ENCODE results near the gene DNASE2B.

The DNASE2B gene, protein sequence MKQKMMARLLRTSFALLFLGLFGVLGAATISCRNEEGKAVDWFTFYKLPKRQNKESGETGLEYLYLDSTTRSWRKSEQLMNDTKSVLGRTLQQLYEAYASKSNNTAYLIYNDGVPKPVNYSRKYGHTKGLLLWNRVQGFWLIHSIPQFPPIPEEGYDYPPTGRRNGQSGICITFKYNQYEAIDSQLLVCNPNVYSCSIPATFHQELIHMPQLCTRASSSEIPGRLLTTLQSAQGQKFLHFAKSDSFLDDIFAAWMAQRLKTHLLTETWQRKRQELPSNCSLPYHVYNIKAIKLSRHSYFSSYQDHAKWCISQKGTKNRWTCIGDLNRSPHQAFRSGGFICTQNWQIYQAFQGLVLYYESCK

DNA sequence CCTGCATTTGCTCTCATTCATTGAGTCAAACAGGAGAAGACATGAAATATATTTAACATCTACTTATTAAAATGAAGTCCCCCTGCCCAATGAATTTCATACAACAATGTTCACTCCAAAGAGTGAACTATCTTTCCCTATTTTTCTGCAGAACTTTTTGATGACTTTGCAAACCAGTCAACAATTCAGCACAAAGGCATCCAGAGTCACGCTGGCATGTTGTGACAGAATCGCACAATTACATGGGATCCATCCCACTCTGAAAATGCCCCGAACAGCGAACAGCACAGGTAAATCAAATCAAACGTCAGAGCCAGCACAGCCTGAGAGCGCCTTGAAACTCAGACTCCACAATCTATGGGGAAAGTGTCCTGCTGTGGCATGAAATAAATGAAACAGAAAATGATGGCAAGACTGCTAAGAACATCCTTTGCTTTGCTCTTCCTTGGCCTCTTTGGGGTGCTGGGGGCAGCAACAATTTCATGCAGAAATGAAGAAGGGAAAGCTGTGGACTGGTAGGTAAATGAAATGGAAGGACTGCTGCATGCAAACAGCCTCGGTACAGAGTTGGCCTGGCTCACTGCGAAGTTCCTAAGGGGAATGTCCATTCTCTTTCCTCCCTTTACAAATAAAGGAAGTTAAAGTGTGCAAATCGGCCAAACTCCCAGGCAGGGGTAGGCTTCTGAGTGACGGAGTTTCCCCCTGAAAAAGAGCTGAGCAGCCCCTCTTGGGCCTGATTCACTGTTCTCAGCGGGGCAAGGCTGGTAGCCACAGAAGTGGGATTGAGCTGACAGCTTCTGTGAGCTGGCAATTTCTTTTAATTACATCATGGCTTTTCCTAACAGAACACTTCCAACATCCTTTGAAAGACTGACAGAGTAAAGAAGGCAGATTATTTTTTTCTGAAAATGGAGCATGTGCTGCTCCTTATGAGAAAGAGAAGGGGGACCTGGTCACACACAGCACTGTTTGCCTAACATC is at the start of gene DNASE2B:
TSS of gene DNASE2B (plus strand) at position 310 of the 981 bp plus-strand sequence. CDS start at position 391, 81 bp downstream.
- DNase-seq: no peak

DNA sequence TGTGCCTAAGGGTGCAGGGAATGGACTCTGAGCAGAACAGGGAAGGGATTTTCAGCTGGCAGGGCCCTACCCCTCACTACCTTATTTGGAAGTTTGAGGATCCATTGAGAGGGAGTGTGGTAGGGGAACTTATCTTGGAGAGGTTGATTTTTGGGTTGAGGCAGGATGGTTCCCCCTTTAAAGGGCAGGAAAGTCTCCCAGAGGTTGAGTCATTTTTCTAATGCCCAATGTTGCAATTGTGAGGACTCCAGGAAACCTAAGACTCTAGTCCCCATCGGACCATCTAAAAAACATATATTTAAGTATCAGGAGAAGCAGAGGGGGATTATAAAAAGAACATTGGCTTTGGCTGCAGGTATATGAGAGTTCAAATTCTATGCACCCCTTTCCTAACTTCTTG is 49.5 kb upstream of the DNASE2B start:
- DNase-seq: no peak

DNA sequence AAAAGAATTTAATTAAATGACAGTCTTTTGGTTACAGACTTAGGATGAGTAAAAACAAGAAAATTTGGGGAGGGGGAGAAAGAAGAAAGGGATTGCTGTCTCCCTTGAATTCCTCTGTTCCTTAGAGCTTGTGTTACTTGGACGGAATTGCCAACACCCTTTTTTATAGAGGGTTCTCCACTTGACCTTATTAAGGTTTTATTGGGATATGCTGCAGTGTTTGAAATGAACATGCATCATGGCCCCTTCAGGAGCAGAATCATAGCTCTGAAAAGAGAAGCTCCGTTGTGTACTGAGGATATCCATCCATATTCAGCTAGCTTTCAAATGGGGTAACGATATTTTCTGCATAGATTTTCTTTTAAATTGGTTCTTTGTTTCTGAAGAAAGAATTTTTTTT is 48.2 kb upstream of the DNASE2B start:
- no peak for DNase-seq

DNA sequence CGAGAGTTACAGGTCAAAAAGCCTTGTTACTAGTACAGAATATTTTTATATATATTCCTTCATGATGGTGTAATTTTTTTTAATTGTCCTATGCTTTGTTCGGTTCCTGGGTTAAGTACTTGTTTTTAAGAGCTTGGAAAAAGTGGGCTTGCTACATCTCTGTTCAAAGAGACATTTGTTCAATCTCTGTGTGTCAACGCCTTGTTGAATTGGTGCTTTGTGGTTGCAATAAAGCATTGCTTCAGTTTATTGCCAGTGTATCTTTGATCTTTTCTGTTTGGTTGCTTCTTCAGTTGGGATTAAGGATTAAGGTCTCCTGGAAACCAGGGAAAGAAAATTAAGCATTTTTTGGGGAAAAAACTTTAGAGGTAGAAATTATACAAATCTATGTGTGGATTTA is 47.7 kb upstream of the DNASE2B start:
- DNase-seq: no peak

DNA sequence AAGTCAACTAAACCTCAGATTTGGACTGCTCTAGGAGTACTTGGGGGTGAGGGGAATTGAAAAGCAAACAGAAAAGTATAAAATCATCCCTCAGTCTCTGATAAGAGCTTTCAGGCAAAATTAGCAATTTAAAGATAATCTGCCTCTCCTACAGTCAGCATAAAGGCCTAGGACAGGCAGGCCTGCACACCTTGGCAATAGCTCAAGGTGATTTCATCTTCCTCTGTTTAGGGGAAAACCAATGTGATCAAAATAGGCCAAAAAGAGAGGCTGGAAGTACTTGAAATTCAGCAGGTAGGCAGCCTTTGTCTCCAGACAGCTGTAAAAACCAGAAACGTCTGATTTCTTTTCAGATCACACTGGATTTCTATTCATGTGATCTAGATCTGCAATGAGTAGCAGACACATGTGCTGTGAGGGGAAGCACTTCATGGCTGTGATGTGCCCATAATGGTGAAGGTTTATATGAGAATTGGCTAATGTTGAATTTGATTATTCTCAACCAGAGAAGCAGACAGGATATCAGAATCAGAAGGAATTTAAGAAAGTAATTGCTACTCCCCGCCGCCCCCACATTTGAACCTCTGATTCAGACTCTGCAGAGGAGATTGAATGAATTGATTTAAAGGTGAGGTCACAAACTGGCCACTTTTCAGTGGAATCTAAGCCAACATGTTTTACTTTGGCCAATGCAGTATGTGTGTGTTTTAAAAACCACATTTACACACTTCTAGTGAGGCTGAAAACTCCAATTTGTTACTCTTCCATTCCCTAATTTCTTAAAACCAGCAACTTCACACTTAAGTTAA is 45.8 kb upstream of the DNASE2B start:
- DNase-seq: no peak

DNA sequence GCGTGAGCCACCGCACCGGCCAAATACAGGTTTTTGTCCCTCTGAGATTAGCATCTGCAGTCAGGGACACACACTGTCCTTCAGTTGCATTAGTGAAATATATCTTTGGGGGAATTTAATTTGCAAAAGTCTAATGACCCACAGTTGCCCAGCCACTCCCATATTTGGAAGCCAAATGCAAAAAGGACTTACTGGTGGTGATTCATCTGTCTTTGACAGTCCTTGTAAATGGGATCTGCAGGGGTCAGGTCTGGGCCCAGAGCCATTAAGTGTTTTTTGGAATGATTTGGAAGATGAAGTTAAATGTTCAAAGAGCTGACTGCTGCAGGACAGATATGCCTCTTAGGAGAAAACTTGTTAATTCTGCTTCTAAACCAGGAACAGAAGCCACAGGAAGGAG is 44.6 kb upstream of the DNASE2B start:
- DNase-seq: no peak

DNA sequence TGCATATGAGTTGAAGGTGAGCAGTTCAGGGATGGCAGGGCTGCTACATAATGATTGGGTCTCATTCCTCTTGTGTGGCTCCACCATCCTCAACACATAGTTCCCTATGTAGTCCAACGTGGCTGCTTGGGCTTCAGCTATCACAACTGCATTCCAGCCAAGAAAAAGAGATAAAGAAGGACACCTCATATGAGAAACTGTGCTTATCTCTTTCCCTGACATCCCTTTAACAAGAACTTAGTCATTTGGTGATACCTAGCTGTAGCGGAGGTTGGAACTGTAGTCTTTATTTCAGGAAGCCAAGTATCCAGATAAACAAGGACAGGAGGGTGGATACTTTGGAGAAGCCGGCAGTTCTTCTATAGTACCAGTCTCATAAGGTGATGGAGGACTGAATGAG is 42.7 kb upstream of the DNASE2B start:
- no peak for DNase-seq

DNA sequence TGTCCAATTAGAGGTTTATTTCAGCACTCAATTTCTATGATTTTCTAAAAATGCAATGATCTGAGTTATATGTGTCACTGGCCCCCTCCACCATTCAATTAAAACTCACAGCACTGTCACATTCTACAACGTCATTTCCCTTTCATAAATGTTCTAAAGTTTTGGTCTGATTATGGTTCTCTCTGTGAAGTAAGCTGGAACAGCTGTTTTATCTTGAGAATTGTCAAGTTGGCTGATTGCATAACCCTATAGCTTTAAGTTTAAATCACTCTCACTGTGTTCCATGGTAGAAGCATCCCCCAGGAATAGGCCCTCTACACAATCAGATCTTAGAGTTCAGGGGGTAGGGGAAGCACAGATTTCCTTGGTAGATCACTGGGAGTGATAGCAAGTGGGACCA is 41.4 kb upstream of the DNASE2B start:
- no peak for DNase-seq

DNA sequence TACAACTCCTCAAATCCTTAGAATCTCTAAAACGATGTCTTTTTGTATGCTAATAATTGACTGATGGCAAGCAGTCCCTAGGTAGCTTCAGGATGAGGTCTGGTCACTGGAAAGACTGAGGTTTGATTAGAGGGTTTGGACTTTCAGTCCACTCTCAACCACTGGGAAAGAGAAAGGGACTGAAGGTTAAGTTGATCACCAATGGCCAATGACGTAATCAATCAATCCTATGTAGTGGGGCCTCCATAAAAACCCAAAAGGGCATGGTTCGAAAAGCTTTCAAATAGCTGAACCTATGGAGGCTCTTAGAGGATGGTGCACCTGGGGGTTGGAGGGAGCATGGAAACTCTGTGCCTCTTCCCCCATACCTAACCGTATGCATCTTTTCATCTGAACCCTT is 39.6 kb upstream of the DNASE2B start:
- no peak for DNase-seq

DNA sequence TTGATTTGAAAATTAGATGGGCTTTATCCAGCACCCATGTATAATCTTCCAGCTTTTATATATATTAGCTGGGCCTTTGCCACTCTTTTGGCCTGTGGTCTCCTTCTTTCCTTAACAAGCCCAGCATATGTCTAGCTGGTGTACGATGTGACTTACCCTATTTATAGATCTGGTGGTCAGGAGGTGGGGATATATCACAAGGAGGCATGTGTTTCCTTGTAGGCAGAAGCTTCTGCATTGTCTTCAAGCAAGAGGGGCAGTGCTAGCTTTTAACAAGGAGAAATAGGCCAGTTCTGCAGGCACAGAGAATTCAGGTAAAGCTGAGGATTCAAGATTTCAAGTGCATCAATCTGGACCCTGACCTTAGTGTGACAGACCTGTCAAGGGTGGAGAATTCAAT is 38.0 kb upstream of the DNASE2B start:
- no peak for DNase-seq

DNA sequence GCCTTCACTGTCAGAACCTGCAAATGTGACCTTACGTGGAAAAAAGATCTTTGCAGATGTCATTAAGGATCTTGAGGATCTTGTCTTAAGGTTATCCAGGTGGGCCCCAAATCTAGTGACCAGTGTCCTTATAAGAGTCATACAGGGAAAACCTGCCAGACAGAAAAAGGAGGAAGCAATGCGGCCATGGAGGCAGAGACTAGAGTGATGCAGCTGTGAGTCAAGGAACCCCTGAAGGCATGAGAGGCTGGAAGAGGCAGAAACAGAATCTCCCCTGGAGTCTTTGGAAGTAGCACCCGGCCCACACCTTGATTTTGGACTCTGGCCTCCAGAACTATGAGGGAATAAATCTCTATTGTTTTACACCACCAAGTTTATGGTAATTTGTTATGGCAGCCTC is 36.5 kb upstream of the DNASE2B start:
- no peak for DNase-seq

DNA sequence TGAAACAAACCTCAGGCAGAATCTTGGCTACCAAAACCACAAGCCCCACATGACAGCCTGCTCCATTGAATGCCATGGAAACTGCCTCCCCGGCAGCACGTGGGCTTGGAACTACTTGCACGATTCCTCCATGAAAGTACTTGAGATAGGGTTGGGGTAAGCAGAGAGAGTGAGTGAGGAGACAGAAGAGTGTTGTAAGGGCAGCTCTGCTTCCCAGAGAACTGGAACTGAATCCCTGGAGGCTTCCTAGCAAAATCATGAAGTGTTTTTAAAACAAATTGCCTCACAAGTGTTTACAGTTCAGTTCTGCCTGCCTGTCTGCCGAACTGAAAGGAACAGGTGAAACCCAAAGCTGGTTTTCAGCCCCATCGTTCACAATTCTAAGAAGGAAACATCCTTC is 35.3 kb upstream of the DNASE2B start:
- no peak for DNase-seq

DNA sequence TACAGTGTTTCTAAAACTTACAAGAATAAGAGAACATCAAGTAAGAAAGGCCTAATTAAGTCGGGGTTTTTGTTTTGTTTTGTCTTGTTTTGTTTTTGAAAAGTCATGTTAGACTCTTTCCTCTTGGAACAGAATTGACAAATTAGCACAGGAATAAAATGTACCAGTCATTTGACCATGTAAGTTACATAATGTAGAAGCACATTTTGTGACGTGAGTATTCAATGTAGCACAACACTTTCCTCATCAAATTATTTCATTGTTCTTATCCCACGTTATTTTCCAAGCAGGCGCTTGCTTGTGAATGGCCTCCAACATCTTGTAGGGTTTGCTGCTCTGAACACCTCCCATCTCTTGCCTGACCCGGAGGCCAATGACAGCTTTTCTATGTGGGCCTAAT is 34.7 kb upstream of the DNASE2B start:
- no peak for DNase-seq

DNA sequence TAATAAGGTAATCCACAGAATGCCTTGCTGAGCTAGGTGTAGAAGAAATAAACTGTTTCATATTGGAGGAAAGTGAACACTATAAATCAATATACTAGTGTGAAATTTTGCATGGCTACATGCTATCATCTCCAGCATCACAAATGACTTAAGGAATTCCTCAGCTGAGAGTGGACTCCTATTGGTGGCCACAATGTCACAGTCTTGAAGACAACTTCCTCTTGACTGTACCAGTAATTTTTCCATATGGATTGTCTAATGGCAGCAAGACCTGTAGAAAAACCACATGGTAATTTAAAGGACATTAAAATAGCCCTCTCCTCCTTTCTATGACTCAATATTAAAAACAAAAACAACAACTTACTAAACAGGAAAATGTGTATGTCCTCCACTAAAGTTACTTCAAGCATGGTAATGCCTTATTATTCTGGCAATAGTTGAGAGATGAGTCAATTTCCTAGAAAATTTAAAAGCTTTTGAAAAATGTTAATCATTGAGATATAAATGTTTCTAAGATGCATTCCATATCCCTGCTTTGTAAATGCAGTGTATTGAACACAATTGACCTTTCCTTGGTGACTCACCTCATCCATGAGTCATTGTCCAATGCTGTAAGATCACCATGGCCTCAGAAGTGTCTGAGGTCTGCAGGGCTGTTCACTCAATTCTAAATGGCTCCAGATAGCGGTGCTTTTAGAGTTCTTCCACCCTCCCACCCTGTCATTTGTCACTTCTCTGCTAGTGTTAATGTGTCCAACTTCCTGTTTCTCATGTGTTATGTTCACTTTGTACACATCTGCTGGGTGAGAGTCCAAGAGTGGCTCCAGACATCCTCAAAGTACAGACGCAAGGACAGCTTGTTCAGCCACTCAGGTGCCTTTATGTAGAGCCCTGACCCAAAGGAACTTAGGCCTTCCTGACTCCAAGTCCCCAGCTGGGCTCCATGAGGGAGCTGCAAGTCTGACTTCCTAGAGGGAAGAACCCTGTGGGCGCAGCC is 32.8 kb upstream of the DNASE2B start:
- peak; percentile 3 to 20 for DNase-seq

DNA sequence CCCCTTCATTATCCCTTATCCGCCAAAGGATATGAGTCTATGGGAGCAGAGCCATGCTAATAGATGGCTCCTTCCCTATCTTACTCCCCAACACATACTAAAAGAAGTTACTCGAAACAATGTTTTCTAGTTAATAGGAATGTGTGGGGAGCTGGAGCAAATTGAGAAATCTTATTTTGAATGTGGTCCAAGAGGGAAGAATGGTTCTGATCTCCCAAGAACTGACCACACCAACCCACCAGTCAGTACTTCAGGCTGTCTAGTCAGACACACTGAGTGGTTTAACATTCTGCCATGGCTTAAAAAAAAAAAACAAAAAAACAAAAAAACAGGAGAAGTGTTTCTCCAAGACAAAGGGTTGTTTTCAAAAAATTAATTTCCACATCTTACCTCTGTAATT is 31.5 kb upstream of the DNASE2B start:
- DNase-seq: no peak

DNA sequence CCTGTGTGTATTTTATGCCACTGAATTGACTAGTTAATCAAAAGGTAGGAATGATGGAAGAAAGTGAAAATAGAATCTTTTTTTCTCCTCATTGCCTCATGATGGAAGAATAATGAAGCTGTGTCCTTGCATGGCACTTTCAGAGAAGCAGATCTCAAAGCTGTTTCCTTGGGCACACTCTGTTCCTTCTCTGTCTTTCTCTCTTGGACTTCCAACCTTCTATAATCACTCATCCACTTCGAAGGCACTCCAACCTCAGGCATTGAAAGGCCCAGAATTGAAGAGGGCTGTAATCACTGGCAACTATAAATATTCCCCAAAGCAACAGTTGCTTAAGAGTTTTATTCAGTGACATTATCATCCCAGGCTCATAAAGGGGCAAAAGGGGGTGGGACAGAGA is 31.1 kb upstream of the DNASE2B start:
- DNase-seq: no peak

DNA sequence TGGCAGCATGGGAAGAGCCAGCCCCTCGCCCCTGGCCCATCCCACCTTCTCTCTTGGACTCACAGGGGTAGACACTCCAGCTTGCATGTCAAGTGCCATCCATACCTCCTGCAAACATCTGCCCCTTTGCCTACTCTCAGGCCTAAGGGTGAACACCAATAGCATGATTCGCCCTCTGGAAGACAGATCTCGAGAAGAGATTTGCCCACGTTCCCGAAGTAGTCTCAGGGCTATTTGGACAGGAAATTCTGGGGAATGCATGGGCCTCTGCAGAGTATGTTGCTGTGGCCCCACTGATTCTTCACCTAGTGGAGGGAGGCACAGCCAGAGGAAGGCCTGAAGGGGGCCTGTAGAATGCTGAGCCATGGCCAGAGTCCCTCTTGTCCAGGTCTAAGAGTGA is 29.8 kb upstream of the DNASE2B start:
- DNase-seq: no peak

DNA sequence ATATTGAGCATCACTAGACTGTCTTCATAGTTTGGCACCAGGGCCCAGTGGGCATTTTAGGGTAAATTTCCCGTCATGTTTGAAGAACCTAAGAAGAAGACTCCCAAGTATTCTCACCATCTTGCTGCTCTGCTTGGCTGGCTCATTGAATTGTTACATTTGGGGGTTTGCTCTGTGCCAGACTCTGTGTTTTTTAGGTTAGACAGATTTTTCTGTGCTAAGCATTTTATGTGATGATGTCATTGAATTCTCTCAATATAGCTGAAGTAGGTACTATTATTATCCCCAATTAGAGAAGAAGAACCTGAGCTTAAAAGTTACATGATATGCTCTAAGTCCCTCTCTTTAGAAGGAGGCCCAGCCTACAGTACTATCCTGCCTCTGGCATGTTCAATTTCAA is 28.0 kb upstream of the DNASE2B start:
- DNase-seq: no peak

DNA sequence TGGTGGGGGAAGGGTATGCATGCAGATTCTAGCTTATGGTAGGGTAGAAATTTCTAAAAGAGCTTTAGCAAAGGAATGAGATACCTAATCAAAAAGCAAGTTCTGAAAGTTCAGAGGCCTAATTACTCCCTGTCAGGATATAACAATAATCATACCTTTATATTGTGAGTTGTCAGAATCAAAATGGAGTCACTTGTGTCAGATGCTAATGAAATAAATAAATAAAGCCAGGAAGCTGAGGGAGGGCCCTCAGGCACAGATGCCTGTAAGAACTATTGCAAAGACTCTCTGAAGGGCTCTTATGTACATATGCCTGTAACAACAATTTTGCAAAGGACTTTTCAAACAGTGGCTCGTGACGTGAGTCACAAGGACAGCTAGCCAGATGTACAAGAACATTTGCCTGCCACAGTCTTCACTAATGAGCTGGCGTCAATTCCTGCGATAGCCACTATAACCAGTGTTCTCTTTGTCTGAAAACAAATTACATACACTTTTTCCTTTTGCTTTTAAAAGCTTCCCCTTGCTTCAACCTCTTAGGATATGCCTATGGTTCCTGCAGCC is 27.4 kb upstream of the DNASE2B start:
- DNase-seq: no peak

DNA sequence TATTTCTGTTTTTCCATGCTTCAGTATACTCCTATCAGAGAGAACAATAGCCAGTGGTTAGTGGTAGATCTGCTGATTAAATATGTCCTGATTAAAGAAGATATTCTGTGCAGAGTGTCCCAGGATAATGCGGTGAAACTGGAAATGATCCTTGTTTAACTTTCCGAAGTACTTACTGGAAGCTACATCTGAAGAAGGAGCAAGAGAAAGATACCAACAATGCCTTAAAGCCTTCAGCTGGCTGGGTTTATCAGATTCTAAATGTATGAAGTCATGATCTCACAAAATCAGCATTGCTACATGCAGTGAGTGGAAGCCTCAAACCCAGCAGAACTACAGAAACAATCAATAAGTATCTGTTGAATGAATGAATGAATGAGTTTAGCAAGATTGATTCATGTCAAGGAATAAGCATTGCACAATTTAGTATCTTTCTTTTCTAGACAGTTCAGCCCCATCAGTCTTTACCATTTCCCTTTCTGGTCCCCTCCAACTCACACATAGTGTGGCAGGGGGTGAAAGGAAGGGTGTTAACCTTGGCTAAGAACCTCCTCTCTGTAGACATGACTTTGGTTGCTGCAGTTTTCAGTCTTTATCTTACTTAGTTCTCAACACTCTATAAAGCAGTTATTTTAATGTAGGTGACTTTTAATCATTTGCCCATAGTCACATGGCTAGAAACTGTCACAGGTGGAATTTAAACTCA is 24.7 kb upstream of the DNASE2B start:
- no peak for DNase-seq

Data from CD4-positive, alpha-beta T cell treated with Interleukin-4 for 1 hour (primary cell).